ENCODE measurements around the gene ZNF70. TPM values are rescaled to one million over a fixed set of nuclear protein-coding genes. Genes with fewer than 3 reads are reported as not detected.

Gene ZNF70
- total RNA-seq, 2 donors from 2014 or later, result 5.9 to 8.8 TPM

- ATAC-seq (no peak), DNase-seq (ENCODE audit: low spot score) (no peak)
- peaks cover 20 to 36% of the 10 kb centered on the region in 2 donors for H3K4me1 Mint-ChIP-seq (ENCODE audit: low read depth in 2 of 2)
- peaks cover 13% of the 10 kb centered on the region for H3K36me3 Mint-ChIP-seq
- peak overlapping the region; percentile 98 to 100 for H3K27ac Mint-ChIP-seq
- no peaks in the 10 kb centered on the region for H3K9me3 Mint-ChIP-seq
- peak overlapping the region; percentile 93 for H3K4me3 Mint-ChIP-seq
- H3K27me3 Mint-ChIP-seq, result no peaks in the 10 kb centered on the region
These were observed 55.2 kb downstream of the ZNF70 start for GRCh38 chr22:23695571-23696325.

GRCh38 chr22:23695141-23695540 is 55.8 kb downstream of the ZNF70 start:
- peaks cover 20 to 34% of the 10 kb centered on the region in 2 donors for H3K4me1 Mint-ChIP-seq (ENCODE audit: low read depth in 2 of 2)
- H3K27me3 Mint-ChIP-seq, result no peaks in the 10 kb centered on the region
- DNase-seq (ENCODE audit: low spot score) (no peak), ATAC-seq (no peak)
- H3K36me3 Mint-ChIP-seq, result peaks cover 7% of the 10 kb centered on the region
- H3K27ac Mint-ChIP-seq, result peak overlapping the region; percentile 98 to 100
- peak overlapping the region; percentile 93 for H3K4me3 Mint-ChIP-seq
- H3K9me3 Mint-ChIP-seq, result no peaks in the 10 kb centered on the region

GRCh38 chr22:23693979-23694680 is 56.8 kb downstream of the ZNF70 start:
- Mint-ChIP-seq H3K27ac (peak overlapping the region; percentile 98 to 100), H3K4me3 (no peak overlapping the region), H3K27me3 (no peaks in the 10 kb centered on the region), H3K36me3 (no peaks in the 10 kb centered on the region), H3K4me1 (ENCODE audit: low read depth in 2 of 2) (peaks cover 20 to 29% of the 10 kb centered on the region in 2 donors), H3K9me3 (no peaks in the 10 kb centered on the region)
- ATAC-seq, result no peak
- no peak for DNase-seq (ENCODE audit: low spot score)

GRCh38 chr22:23692598-23693291 is 58.2 kb downstream of the ZNF70 start:
- H3K27ac Mint-ChIP-seq, result peak overlapping the region in 1 of 2 donors; percentile 57
- H3K27me3 Mint-ChIP-seq, result no peaks in the 10 kb centered on the region
- H3K9me3 Mint-ChIP-seq, result no peaks in the 10 kb centered on the region
- no peaks in the 10 kb centered on the region for H3K36me3 Mint-ChIP-seq
- ATAC-seq, result no peak
- DNase-seq (ENCODE audit: low spot score), result no peak
- no peak overlapping the region for H3K4me3 Mint-ChIP-seq
- peaks cover 20 to 29% of the 10 kb centered on the region in 2 donors for H3K4me1 Mint-ChIP-seq (ENCODE audit: low read depth in 2 of 2)

- Mint-ChIP-seq H3K4me3 (no peak overlapping the region), H3K4me1 (ENCODE audit: low read depth in 2 of 2) (peaks cover 20 to 30% of the 10 kb centered on the region in 2 donors), H3K9me3 (no peaks in the 10 kb centered on the region), H3K27me3 (no peaks in the 10 kb centered on the region), H3K36me3 (no peaks in the 10 kb centered on the region), H3K27ac (no peak overlapping the region)
- ATAC-seq, result no peak
- DNase-seq (ENCODE audit: low spot score), result no peak
These were observed 59.0 kb downstream of the ZNF70 start for GRCh38 chr22:23691748-23692423.

GRCh38 chr22:23690713-23691112 is 60.2 kb downstream of the ZNF70 start, which contains the start of gene RGL4:
Gene RGL4, plus strand, starts transcription at chr22:23691013. Its CDS starts 1,018 bp downstream, at chr22:23692031.
- ATAC-seq (no peak), DNase-seq (ENCODE audit: low spot score) (no peak)
- Mint-ChIP-seq H3K27me3 (no peaks in the 10 kb centered on the region), H3K36me3 (no peaks in the 10 kb centered on the region), H3K27ac (no peak within 1 kb of the TSS), H3K4me3 (no peak within 1 kb of the TSS), H3K9me3 (no peaks in the 10 kb centered on the region), H3K4me1 (ENCODE audit: low read depth in 2 of 2) (peaks cover 9 to 21% of the 10 kb centered on the region in 2 donors)

- peaks cover 0 to 13% of the 10 kb centered on the region in 2 donors for H3K4me1 Mint-ChIP-seq (ENCODE audit: low read depth in 2 of 2)
- no peaks in the 10 kb centered on the region for H3K27me3 Mint-ChIP-seq
- H3K27ac Mint-ChIP-seq, result no peak overlapping the region
- H3K9me3 Mint-ChIP-seq, result no peaks in the 10 kb centered on the region
- DNase-seq (ENCODE audit: low spot score) (no peak), ATAC-seq (no peak)
- H3K36me3 Mint-ChIP-seq, result no peaks in the 10 kb centered on the region
- H3K4me3 Mint-ChIP-seq, result no peak overlapping the region
These were observed 61.5 kb downstream of the ZNF70 start for GRCh38 chr22:23689414-23689813.

Other genes with a start within 250 kb of the ZNF70 start
- gene IGLL1, start 170.8 kb downstream of the ZNF70 start, total RNA-seq, result not detected
- 1 to 10 TPM; 1.5 to 2.0 TPM for gene DRICH1, start 118.8 kb downstream of the ZNF70 start, total RNA-seq
- 10 to 100 TPM in 1 of 2 donors, 1 to 10 TPM in 1; 6.5 to 10.2 TPM for gene RGL4, start 60.1 kb downstream of the ZNF70 start, total RNA-seq
- under 1 TPM in 1 of 2 donors, not detected in 1; 0.52 TPM for gene VPREB3, start 3.3 kb upstream of the ZNF70 start, total RNA-seq
- gene C22orf15, start 11.9 kb upstream of the ZNF70 start, total RNA-seq, result under 1 TPM; 0.83 to 0.86 TPM
- 100 to 1,000 TPM in 1 of 2 donors, 10 to 100 TPM in 1; 50.7 to 135 TPM for gene CHCHD10, start 16.9 kb upstream of the ZNF70 start, total RNA-seq
- gene MMP11, start 21.7 kb upstream of the ZNF70 start, total RNA-seq, result under 1 TPM in 1 of 2 donors, not detected in 1; 0.50 TPM
- 100 to 1,000 TPM in 1 of 2 donors, 10 to 100 TPM in 1; 70.5 to 105 TPM for gene SMARCB1, start 35.9 kb upstream of the ZNF70 start, total RNA-seq
- gene DERL3, start 87.9 kb upstream of the ZNF70 start, total RNA-seq, result 10 to 100 TPM in 1 of 2 donors, 1 to 10 TPM in 1; 4.7 to 14.3 TPM
- 10 to 100 TPM in 1 of 2 donors, 1 to 10 TPM in 1; 6.8 to 12.5 TPM for gene SLC2A11, start 106.8 kb upstream of the ZNF70 start, total RNA-seq
- gene MIF, start 143.3 kb upstream of the ZNF70 start, total RNA-seq, result 100 to 1,000 TPM; 495 to 579 TPM
- not detected for gene GSTT2B, start 210.1 kb upstream of the ZNF70 start, total RNA-seq
- gene DDTL, start 215.8 kb upstream of the ZNF70 start, total RNA-seq, result 1 to 10 TPM in 1 of 2 donors, not detected in 1; 8.0 TPM
- 100 to 1,000 TPM in 1 of 2 donors, 10 to 100 TPM in 1; 97.4 to 127 TPM for gene DDT, start 223.3 kb upstream of the ZNF70 start, total RNA-seq
- under 1 TPM in 1 of 2 donors, not detected in 1; 0.47 TPM for gene GSTT2, start 229.0 kb upstream of the ZNF70 start, total RNA-seq